ACC112 (cell line): Measurements from ENCODE around the gene C6orf136.
"Not testable (repeated sequence)": the region's sequence is repeated elsewhere in the genome, so short reads cannot be mapped to it uniquely, and the experiment has no call there.

Experiments
- H2AFZ ChIP-seq: fragments of 200-600 bp; sonication (generic); one replicate; pipeline ENCODE4 v1.6.0; 2017; ENCODE audit warnings: antibody characterized with exemption, low read length; ENCODE audit not compliant: unreplicated experiment
- H3K27ac ChIP-seq: fragments of 200-600 bp; sonication (generic); 2 replicates; pipeline ENCODE4 v1.5.1; 2014; ENCODE audit warnings: low read depth, mild to moderate bottlenecking, antibody characterized with exemption, low read length, moderate library complexity
- H3K27me3 ChIP-seq: fragments of 200-600 bp; sonication (generic); 2 replicates; pipeline ENCODE4 v1.6.1; 2014; ENCODE audit warnings: mild to moderate bottlenecking, antibody characterized with exemption, low read length, moderate library complexity, mixed read lengths; ENCODE audit not compliant: insufficient read depth
- H3K36me3 ChIP-seq: fragments of 200-600 bp; sonication (generic); 2 replicates; pipeline ENCODE4 v1.6.1; 2016; ENCODE audit warnings: mild to moderate bottlenecking, antibody characterized with exemption, low read length, moderate library complexity, mixed read lengths; ENCODE audit not compliant: insufficient read depth
- H3K4me1 ChIP-seq: fragments of 200-600 bp; sonication (generic); one replicate; pipeline ENCODE4 v1.6.1; 2016; ENCODE audit warnings: low read length, mixed read lengths; ENCODE audit not compliant: insufficient read depth, unreplicated experiment, control insufficient read depth
- H3K4me3 ChIP-seq: fragments of 200-600 bp; sonication (generic); 2 replicates; pipeline ENCODE4 v1.5.1; 2014; ENCODE audit warnings: mild to moderate bottlenecking, low read depth, low read length
- H3K79me2 ChIP-seq: fragments of 200-600 bp; sonication (generic); one replicate; pipeline ENCODE4 v1.6.0; 2016; ENCODE audit warnings: low read length; ENCODE audit not compliant: control insufficient read depth, unreplicated experiment, insufficient read depth

The C6orf136 gene, protein sequence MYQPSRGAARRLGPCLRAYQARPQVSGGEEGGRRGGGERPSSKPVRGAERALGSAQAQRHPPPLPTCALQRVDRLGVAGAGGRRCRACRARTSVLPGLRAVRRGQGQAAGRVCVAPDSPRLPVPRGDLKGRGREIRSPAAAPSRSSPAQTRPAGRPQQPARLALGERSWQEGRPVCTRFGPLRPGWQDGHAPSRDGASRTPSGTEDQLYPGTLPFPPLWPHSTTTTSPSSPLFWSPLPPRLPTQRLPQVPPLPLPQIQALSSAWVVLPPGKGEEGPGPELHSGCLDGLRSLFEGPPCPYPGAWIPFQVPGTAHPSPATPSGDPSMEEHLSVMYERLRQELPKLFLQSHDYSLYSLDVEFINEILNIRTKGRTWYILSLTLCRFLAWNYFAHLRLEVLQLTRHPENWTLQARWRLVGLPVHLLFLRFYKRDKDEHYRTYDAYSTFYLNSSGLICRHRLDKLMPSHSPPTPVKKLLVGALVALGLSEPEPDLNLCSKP

GRCh38 chr6:30646450-30647241 is at the start of gene C6orf136:
C6orf136 (plus strand) TSS chr6:30647133; CDS start chr6:30647232, 99 bp downstream.
- H3K4me1 ChIP-seq: peaks cover 8% of the 10 kb centered on the region
- H3K27ac ChIP-seq: peak within 1 kb of the TSS; percentile 49; the same call in 1 of the 2 replicates
- peak within 1 kb of the TSS; percentile 86 for H3K4me3 ChIP-seq
- 0 out of 2 replicates have a peak, but pooled peaks cover 4% of the 10 kb centered on the region for H3K36me3 ChIP-seq
- H3K27me3 ChIP-seq: no peaks in the 10 kb centered on the region
- peak within 1 kb of the TSS; percentile 76 for H2AFZ ChIP-seq
- H3K79me2 ChIP-seq: peaks cover 8% of the 10 kb centered on the region

DNA sequence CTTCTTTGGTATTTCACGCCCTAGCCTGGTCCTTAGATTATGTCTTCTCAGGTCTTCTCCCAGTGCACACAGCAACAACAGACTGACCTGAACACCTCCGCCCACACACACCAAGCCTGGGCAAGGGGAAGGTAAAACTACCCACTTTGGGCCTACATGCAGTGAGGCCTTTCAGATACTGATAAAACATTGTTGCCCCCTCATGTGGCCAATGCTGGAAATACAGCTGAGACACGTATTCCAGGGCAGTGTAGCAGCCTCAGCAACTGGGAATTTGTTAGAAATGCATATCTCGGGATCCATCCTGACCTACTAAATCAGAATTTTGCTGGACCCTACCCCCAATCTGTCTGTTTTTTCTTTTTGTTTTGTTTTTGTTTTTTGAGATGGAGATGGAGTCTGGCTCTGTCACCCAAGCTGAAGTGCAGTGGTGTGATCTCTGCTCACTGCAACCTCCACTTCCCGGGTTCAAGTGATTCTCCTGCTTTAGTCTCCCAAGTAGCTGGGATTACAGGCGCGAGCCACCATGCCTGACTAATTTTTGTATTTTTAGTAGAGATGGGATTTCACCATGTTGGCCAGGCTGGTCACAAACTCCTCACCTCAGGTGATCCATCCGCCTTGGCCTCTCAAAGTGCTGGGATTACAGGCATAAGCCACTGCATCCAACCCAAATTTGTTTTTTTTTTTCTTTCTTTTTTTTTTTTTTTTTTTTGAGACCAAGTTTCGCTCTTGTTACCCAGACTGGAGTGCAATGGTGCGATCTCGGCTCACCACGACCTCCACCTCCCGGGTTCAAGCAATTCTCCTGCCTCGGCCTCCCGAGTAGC is 49.4 kb upstream of the C6orf136 start:
- H2AFZ ChIP-seq, H3K27ac ChIP-seq, H3K79me2 ChIP-seq, H3K4me1 ChIP-seq, H3K4me3 ChIP-seq, H3K27me3 ChIP-seq: not testable (repeated sequence)
- H3K36me3 ChIP-seq: peaks cover 14% of the 10 kb centered on the region; the same call in 1 of the 2 replicates

DNA sequence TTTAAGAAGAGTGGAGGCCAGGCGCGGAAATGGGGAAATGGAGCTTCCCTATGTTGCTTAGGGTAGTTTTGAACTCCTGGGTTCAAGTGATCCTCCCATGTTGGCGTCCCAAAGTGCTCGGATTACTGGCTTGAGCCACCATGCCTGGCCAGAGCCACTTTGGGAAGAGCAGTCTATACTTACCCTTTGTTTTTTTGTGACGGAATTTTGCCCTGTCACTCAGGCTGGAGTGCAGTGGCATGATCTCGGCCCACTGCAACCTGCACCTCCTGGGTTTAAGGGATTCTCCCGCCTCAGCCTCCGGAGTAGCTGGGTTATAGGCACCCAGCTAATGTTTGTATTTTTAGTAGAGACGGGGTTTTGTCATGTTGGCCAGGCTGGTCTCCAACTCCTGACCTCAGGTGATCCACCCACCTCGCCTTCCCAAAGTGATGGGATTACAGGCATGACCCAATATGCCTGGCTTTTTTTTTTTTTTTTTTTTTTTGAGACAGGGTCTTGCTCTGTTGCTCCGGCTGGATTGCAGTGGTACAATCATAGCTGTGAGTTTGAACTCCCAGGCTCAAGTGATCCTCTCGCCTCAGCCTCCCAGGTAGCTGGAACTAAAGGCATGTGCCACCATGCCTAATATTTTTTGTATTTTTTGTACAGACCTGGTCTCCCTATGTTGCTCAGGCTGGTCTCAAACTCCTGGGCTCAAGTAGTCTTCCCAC is 47.9 kb upstream of the C6orf136 start:
- Histone ChIP-seq H3K36me3 (peaks cover 27% of the 10 kb centered on the region; the same call in 1 of the 2 replicates), H3K27me3 (no peaks in the 10 kb centered on the region), H2AFZ (no peak overlapping the region), H3K27ac (no peak overlapping the region), H3K4me1 (no peaks in the 10 kb centered on the region), H3K79me2 (no peaks in the 10 kb centered on the region), H3K4me3 (no peak overlapping the region)

DNA sequence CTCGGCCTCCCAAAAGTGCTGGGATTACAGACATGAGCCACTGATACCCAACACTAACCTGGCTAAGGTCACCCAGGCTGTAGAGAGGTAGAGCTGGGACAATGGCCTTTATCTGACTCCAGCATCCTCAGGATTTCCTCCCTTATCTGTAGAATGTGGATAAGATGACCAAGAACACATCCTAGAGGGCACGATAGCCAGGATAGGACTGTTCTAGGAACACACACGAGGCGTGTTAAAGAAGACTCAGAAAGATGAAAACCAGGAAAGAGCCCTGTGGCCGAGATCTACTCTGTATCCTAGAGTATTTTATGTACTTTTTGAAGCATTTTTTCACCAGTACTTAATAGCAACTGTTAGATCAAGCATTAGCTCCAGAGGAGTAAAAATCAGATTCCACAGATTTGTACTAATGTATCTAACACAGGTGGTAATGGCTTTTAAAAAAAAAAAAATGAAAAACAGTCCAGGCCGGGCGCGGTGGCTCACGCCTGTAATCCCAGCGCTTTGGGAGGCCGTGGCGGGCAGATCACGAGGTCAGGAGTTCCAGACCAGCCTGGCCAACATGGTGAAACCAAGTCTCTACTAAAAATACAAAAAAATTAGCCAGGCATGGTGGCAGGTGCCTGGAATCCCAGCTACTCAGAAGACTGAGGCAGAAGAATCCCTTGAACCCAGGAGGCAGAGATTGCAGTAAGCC is 47.2 kb upstream of the C6orf136 start:
- Histone ChIP-seq H3K27me3 (no peaks in the 10 kb centered on the region), H3K4me3 (no peak overlapping the region), H3K27ac (no peak overlapping the region), H3K4me1 (no peaks in the 10 kb centered on the region), H3K79me2 (no peaks in the 10 kb centered on the region), H2AFZ (no peak overlapping the region), H3K36me3 (peaks cover 34% of the 10 kb centered on the region; the same call in 1 of the 2 replicates)

GRCh38 chr6:30600451-30600961 is 46.4 kb upstream of the C6orf136 start:
- Histone ChIP-seq H3K27ac (no peak overlapping the region), H3K4me3 (no peak overlapping the region), H3K79me2 (no peaks in the 10 kb centered on the region), H3K27me3 (no peaks in the 10 kb centered on the region), H2AFZ (no peak overlapping the region), H3K4me1 (no peaks in the 10 kb centered on the region), H3K36me3 (peaks cover 41% of the 10 kb centered on the region; the same call in 1 of the 2 replicates)

- H2AFZ ChIP-seq: no peak overlapping the region
- no peaks in the 10 kb centered on the region for H3K27me3 ChIP-seq
- no peak overlapping the region for H3K4me3 ChIP-seq
- no peaks in the 10 kb centered on the region for H3K4me1 ChIP-seq
- H3K79me2 ChIP-seq: no peaks in the 10 kb centered on the region
- peaks cover 48% of the 10 kb centered on the region for H3K36me3 ChIP-seq
- no peak overlapping the region for H3K27ac ChIP-seq
These were observed 45.5 kb upstream of the C6orf136 start for GRCh38 chr6:30601436-30601814.

DNA sequence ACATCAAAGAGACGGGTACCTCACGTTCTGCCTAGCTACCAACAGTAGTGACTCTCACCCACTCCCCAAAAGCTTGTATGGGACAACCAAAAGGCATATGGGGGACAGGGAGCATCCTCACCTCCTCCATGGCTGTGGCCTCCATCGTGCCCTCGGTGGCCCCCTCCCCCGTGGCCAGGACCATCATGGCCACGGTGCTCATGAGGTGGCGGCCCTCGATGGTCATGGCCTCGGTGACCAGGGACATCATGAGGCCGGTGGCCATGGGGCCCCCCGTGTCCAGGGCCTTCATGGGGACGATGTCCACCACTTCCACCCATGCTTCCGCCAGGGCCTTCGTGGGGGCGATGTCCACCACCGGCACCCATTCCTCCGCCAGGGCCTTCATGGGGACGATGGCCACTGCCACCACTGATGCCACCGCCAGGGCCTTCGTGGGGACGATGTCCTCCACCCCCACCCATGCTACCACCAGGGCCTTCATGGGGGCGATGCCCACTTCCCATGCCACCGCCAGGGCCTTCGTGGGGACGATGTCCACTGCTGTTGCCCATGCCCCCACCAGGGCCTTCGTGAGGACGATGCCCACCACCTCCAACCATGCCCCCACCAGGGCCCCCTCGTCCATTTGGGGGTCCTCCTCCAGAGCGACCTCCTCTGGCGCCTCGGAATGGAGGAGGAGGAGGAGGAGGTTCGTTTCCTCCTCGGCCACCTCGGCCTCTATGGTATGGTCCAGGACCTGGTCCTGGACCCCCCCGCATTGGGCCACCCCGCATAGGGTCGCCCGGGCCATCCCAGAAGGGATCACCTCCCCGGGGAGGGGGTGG is 44.9 kb upstream of the C6orf136 start:
- Histone ChIP-seq H3K79me2 (no peaks in the 10 kb centered on the region), H3K27me3 (no peaks in the 10 kb centered on the region), H3K27ac (no peak overlapping the region), H3K4me3 (no peak overlapping the region), H3K4me1 (no peaks in the 10 kb centered on the region), H2AFZ (no peak overlapping the region), H3K36me3 (peaks cover 54% of the 10 kb centered on the region)

DNA sequence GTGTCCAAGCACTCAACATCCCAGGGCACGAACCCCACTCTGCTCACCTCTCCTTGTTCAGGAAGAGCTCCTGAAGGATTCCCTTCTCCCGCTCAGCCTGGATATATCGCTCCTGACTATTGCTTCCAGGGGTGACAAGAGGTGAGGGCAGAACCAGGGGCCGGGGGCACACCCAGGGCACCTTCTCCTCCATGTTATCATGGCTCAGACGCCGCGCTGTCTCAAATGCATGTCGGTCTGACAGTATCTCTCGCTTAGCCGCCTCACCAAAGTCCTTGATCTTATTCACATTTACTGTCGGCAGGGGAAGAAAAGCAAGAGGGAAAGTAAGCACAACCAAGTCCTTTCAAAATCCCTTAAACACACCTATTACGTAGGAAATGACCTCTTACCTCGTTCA is 43.0 kb upstream of the C6orf136 start:
- no peak overlapping the region for H2AFZ ChIP-seq
- no peaks in the 10 kb centered on the region for H3K27me3 ChIP-seq
- no peak overlapping the region for H3K27ac ChIP-seq
- no peak overlapping the region for H3K4me3 ChIP-seq
- peaks cover 4% of the 10 kb centered on the region for H3K79me2 ChIP-seq
- H3K4me1 ChIP-seq: no peaks in the 10 kb centered on the region
- peaks cover 65% of the 10 kb centered on the region for H3K36me3 ChIP-seq

- Histone ChIP-seq H3K27me3 (no peaks in the 10 kb centered on the region), H3K27ac (peak overlapping the region; percentile 14; the same call in 1 of the 2 replicates), H3K4me3 (no peak overlapping the region), H3K36me3 (peaks cover 42% of the 10 kb centered on the region), H3K79me2 (peaks cover 38% of the 10 kb centered on the region), H3K4me1 (peaks cover 32% of the 10 kb centered on the region), H2AFZ (no peak overlapping the region)
These were observed 36.9 kb upstream of the C6orf136 start for GRCh38 chr6:30610065-30610464.
